GM12872 (cell line): Measurements from ENCODE around the gene ALG3.

ENCODE experiments used
- CTCF ChIP-seq: IDR thresholded peaks from 3 replicates; pipeline ENCODE4 v1.5.1; 2011; ENCODE audit warnings: low read depth, mild to moderate bottlenecking, low read length, moderate library complexity; ENCODE audit not compliant: insufficient read depth

ALG3 gene

GRCh38 chr3:184248454-184249411 is at the start of gene ALG3:
Gene ALG3, minus strand, starts transcription at chr3:184248962. Its CDS starts 22 bp downstream, at chr3:184248940.
- no peak for TF ChIP-seq CTCF

GRCh38 chr3:184296616-184297015 is 47.9 kb upstream of the ALG3 start:
- no peak for TF ChIP-seq CTCF

- TF ChIP-seq CTCF: no peak
Measured at GRCh38 chr3:184295771-184296170, 47.0 kb upstream of the ALG3 start.

GRCh38 chr3:184291738-184292445 is 43.1 kb upstream of the ALG3 start:
- TF ChIP-seq CTCF: no peak

GRCh38 chr3:184291044-184291737 is 42.4 kb upstream of the ALG3 start:
- no peak for TF ChIP-seq CTCF

GRCh38 chr3:184290331-184290730 is 41.6 kb upstream of the ALG3 start:
- no peak for TF ChIP-seq CTCF

- peak; percentile 73 for TF ChIP-seq CTCF
Measured at GRCh38 chr3:184289426-184289938, 40.7 kb upstream of the ALG3 start.
